Subcutaneous abdominal adipose tissue (tissue), 5 donors: ENCODE results near the gene CHCHD6.

ENCODE experiments used
- H3K27ac ChIP-seq: one replicate; pipeline ENCODE4 v1.7.0; 2013; ENCODE audit warnings: low read depth, mild to moderate bottlenecking, inconsistent platforms, low read length, moderate library complexity
- H3K27me3 ChIP-seq, 5 donors: one replicate each; pipeline ENCODE4 v1.7.0; 2013; ENCODE audit warnings: low read length in 5 of 5, inconsistent platforms in 1 of 5; ENCODE audit not compliant: control insufficient read depth in 5 of 5, insufficient read depth in 4 of 5
- H3K36me3 ChIP-seq, 5 donors: one replicate each; pipeline ENCODE4 v1.7.0; 2013; ENCODE audit warnings: low read length in 5 of 5; ENCODE audit not compliant: control insufficient read depth in 5 of 5, insufficient read depth in 5 of 5
- H3K4me1 ChIP-seq, 5 donors: one replicate each; pipeline ENCODE4 v1.7.0; 2013; ENCODE audit warnings: low read length in 5 of 5, mild to moderate bottlenecking in 3 of 5, moderate library complexity in 1 of 5; ENCODE audit not compliant: control insufficient read depth in 5 of 5, insufficient read depth in 5 of 5
- H3K4me3 ChIP-seq, 5 donors: one replicate each; pipeline ENCODE4 v1.7.0; 2013; ENCODE audit warnings: low read length in 5 of 5, low read depth in 1 of 5
- H3K9ac ChIP-seq, 5 donors: one replicate each; pipeline ENCODE4 v1.7.0; 2013; ENCODE audit warnings: low read length in 5 of 5, mild to moderate bottlenecking in 4 of 5, moderate library complexity in 3 of 5
- H3K9me3 ChIP-seq, 5 donors: one replicate each; pipeline ENCODE4 v1.7.0; 2013; ENCODE audit warnings: low read length in 5 of 5; ENCODE audit not compliant: control insufficient read depth in 5 of 5
- donor health status: healthy.
- donor health status: healthy.
- donor health status: healthy.
- donor health status: healthy.
- donor health status: healthy.

Gene CHCHD6

GRCh38 chr3:126682009-126682408 lies 22.0 kb upstream of the CHCHD6 start:
- H3K27ac ChIP-seq, result no peak overlapping the region

GRCh38 chr3:126683069-126683468 lies 21.0 kb upstream of the CHCHD6 start:
- H3K4me1 ChIP-seq, result peaks cover 0 to 9% (median 3%) of the 10 kb centered on the region in 5 donors
- H3K27me3 ChIP-seq, result peaks cover 0 to 13% (median 8%) of the 10 kb centered on the region in 5 donors
- no peak overlapping the region for H3K27ac ChIP-seq
- H3K36me3 ChIP-seq, result no peaks in the 10 kb centered on the region
- H3K4me3 ChIP-seq, result no peak overlapping the region
- no peak overlapping the region for H3K9ac ChIP-seq
- no peaks in the 10 kb centered on the region for H3K9me3 ChIP-seq

More at GRCh38 chr3:126682009-126682408, 22.0 kb upstream of the CHCHD6 start:
- peaks cover 0 to 9% (median 3%) of the 10 kb centered on the region in 5 donors for H3K4me1 ChIP-seq
- peaks cover 0 to 17% (median 12%) of the 10 kb centered on the region in 5 donors for H3K27me3 ChIP-seq
- no peak overlapping the region for H3K4me3 ChIP-seq
- no peaks in the 10 kb centered on the region for H3K36me3 ChIP-seq
- no peak overlapping the region for H3K9ac ChIP-seq
- no peaks in the 10 kb centered on the region for H3K9me3 ChIP-seq

GRCh38 chr3:126684218-126684751 lies 19.8 kb upstream of the CHCHD6 start:
- no peaks in the 10 kb centered on the region for H3K36me3 ChIP-seq
- H3K27ac ChIP-seq, result no peak overlapping the region
- H3K9me3 ChIP-seq, result no peaks in the 10 kb centered on the region
- H3K27me3 ChIP-seq, result peaks cover 0 to 6% (median 0%) of the 10 kb centered on the region in 5 donors
- H3K4me3 ChIP-seq, result no peak overlapping the region
- peaks cover 0 to 3% (median 0%) of the 10 kb centered on the region in 5 donors for H3K4me1 ChIP-seq
- no peak overlapping the region for H3K9ac ChIP-seq

- H3K4me3 ChIP-seq, result no peak overlapping the region
- H3K36me3 ChIP-seq, result no peaks in the 10 kb centered on the region
- peaks cover 0 to 6% (median 0%) of the 10 kb centered on the region in 5 donors for H3K27me3 ChIP-seq
- no peaks in the 10 kb centered on the region for H3K9me3 ChIP-seq
- no peak overlapping the region for H3K9ac ChIP-seq
- no peaks in the 10 kb centered on the region for H3K4me1 ChIP-seq
- H3K27ac ChIP-seq, result no peak overlapping the region
These were observed 19.0 kb upstream of the CHCHD6 start for GRCh38 chr3:126685021-126685420.

- H3K9me3 ChIP-seq, result no peaks in the 10 kb centered on the region
- H3K27ac ChIP-seq, result no peak overlapping the region
- H3K27me3 ChIP-seq, result peaks cover 0 to 6% (median 0%) of the 10 kb centered on the region in 5 donors
- no peak overlapping the region for H3K4me3 ChIP-seq
- no peaks in the 10 kb centered on the region for H3K36me3 ChIP-seq
- no peaks in the 10 kb centered on the region for H3K4me1 ChIP-seq
- H3K9ac ChIP-seq, result no peak overlapping the region
These were observed 18.5 kb upstream of the CHCHD6 start for GRCh38 chr3:126685493-126685892.

- no peak overlapping the region for H3K27ac ChIP-seq
- no peaks in the 10 kb centered on the region for H3K4me1 ChIP-seq
- no peak overlapping the region for H3K4me3 ChIP-seq
- no peaks in the 10 kb centered on the region for H3K36me3 ChIP-seq
- no peak overlapping the region for H3K9ac ChIP-seq
- peaks cover 0 to 3% (median 0%) of the 10 kb centered on the region in 5 donors for H3K9me3 ChIP-seq
- H3K27me3 ChIP-seq, result peaks cover 0 to 16% (median 4%) of the 10 kb centered on the region in 5 donors
These were observed 12.3 kb upstream of the CHCHD6 start for GRCh38 chr3:126691765-126692164.

GRCh38 chr3:126692858-126693257 lies 11.2 kb upstream of the CHCHD6 start:
- Histone ChIP-seq H3K9ac (no peak overlapping the region), H3K4me3 (no peak overlapping the region), H3K36me3 (no peaks in the 10 kb centered on the region), H3K27ac (no peak overlapping the region), H3K9me3 (peaks cover 0 to 3% (median 0%) of the 10 kb centered on the region in 5 donors), H3K4me1 (no peaks in the 10 kb centered on the region), H3K27me3 (peaks cover 0 to 16% (median 4%) of the 10 kb centered on the region in 5 donors)

- Histone ChIP-seq H3K9me3 (peaks cover 0 to 3% (median 0%) of the 10 kb centered on the region in 5 donors), H3K36me3 (no peaks in the 10 kb centered on the region), H3K9ac (no peak overlapping the region), H3K27ac (no peak overlapping the region), H3K4me1 (no peaks in the 10 kb centered on the region), H3K27me3 (peaks cover 0 to 22% (median 4%) of the 10 kb centered on the region in 5 donors), H3K4me3 (no peak overlapping the region)
These were observed 10.1 kb upstream of the CHCHD6 start for GRCh38 chr3:126693921-126694320.

- Histone ChIP-seq H3K36me3 (no peaks in the 10 kb centered on the region), H3K4me3 (no peak overlapping the region), H3K27me3 (peaks cover 0 to 29% (median 6%) of the 10 kb centered on the region in 5 donors), H3K4me1 (no peaks in the 10 kb centered on the region), H3K9ac (no peak overlapping the region), H3K9me3 (peaks cover 0 to 3% (median 0%) of the 10 kb centered on the region in 5 donors), H3K27ac (no peak overlapping the region)
These were observed 7.3 kb upstream of the CHCHD6 start for GRCh38 chr3:126696701-126697267.

GRCh38 chr3:126699011-126699410 lies 5.0 kb upstream of the CHCHD6 start:
- no peaks in the 10 kb centered on the region for H3K36me3 ChIP-seq
- H3K27ac ChIP-seq, result no peak overlapping the region
- H3K9me3 ChIP-seq, result peaks cover 0 to 3% (median 0%) of the 10 kb centered on the region in 5 donors
- H3K4me3 ChIP-seq, result no peak overlapping the region
- no peak overlapping the region for H3K9ac ChIP-seq
- H3K4me1 ChIP-seq, result peaks cover 0 to 8% (median 7%) of the 10 kb centered on the region in 5 donors
- H3K27me3 ChIP-seq, result peaks cover 0 to 20% (median 4%) of the 10 kb centered on the region in 5 donors
